Right cardiac atrium (tissue), 5 donors: Measurements from ENCODE around the gene PTPN22. TPM values are rescaled to one million over a fixed set of nuclear protein-coding genes. Genes with fewer than 3 reads are reported as not detected.
A peak's percentile ranks its signal among the peaks of the same experiment; 100 is the strongest.

Experiments used
- ATAC-seq, 2 donors: fragments of 200-7000 bp; cut with Tn5 transposase; one replicate each; pipeline versions ENCODE4 v1.8.0 to v1.9.1; 2020; ENCODE audit warnings: moderate library complexity in 2 of 2, mild to moderate bottlenecking in 1 of 2
- DNase-seq, 3 donors: peaks; one replicate each; pipeline ENCODE4 v3.0.0-alpha.2; 2020
- H3K27ac ChIP-seq: one replicate; pipeline ENCODE4 v1.5.1; 2013; ENCODE audit warnings: mild to moderate bottlenecking, low read length, control low read depth, moderate library complexity
- H3K27me3 ChIP-seq: one replicate; pipeline ENCODE4 v1.6.1; 2013; ENCODE audit not compliant: control insufficient read depth, insufficient read depth
- H3K4me1 ChIP-seq: one replicate; pipeline ENCODE4 v1.6.1; 2013; ENCODE audit warnings: low read length; ENCODE audit not compliant: control insufficient read depth, insufficient read depth
- H3K4me3 ChIP-seq: one replicate; pipeline ENCODE4 v1.5.1; 2013; ENCODE audit warnings: low read length, control low read depth
- H3K9me3 ChIP-seq: one replicate; pipeline ENCODE4 v1.6.1; 2013; ENCODE audit warnings: low read length; ENCODE audit not compliant: control insufficient read depth
- WGBS: extraction: QIAGEN DNeasy Blood & Tissue Kit; methylation state at CpG from one replicate; pipeline ENCODE4 v1.1.7; 2013; 5-methylcytosine and 5-hydroxymethylcytosine counted together
- intact Hi-C, 4 donors: fragments of 100-400 bp; cut with DNase I; formaldehyde crosslinking; loops; one replicate each; pipeline versions ENCODE4 v1.11.0 to v1.14.0; 2022 to 2023
- long read RNA-seq, 4 donors: library from polyadenylated mRNA; unstranded; transcript quantifications; one replicate each; pipeline ENCODE4 v2.0.0, GENCODE V29; 2020 to 2021
- polyA plus RNA-seq: library from polyadenylated mRNA; stranded (reverse); fragments of 200-250 nt; gene quantifications from one replicate; pipeline ENCODE4 v1.2.3, GENCODE V29; 2013
- total RNA-seq, 4 donors: library from RNA; stranded (reverse); fragmentation: NEBNext Ultra II Directional; extraction: Animal tissue kit (Norgen Biotek cat#: 25700); gene quantifications; one replicate each; pipeline ENCODE4 v1.2.1, GENCODE V29; 2021
- donor health status: healthy with polysubstance abuse.
- donor health status: DM: no; HTN: yes; CAD: no.
- donor health status: DM: no; HTN: no; CAD: no.
- donor health status: DM: no; HTN: yes; CAD: no; lungs with severe emphysema.
- donor health status: DM: yes; HTN: yes; CAD: no.

Gene PTPN22
- total RNA-seq (1 to 10 TPM; 1.1 to 1.6 (median 1.4) TPM), polyA plus RNA-seq (0.48 TPM)
- long read RNA-seq, donor 1, partial matches to known transcripts, result 0 of 1 reads
- long read RNA-seq, donor 1, other reads (novel, unspliced or antisense), result 1 of 1 reads
- long read RNA-seq, donor 2, partial matches to known transcripts, result 0 of 1 reads
- long read RNA-seq, donor 2, other reads (novel, unspliced or antisense), result 1 of 1 reads
- long read RNA-seq, donor 3, partial matches to known transcripts, result 0 of 1 reads
- long read RNA-seq, donor 3, other reads (novel, unspliced or antisense), result 1 of 1 reads
- long read RNA-seq, donor 4, result 0 reads

GRCh38 chr1:113871597-113872113 lies at the start of gene PTPN22:
Gene PTPN22 (minus strand): TSS chr1:113871712.
- no peaks in the 10 kb centered on the region for H3K27me3 ChIP-seq
- ATAC-seq (peak; percentile 74 to 77), DNase-seq (peak; percentile 37 to 60 (median 53))
- peaks cover 1% of the 10 kb centered on the region for H3K4me1 ChIP-seq
- H3K9me3 ChIP-seq, result no peaks in the 10 kb centered on the region
- H3K4me3 ChIP-seq, result no peak within 1 kb of the TSS
- 79% methylated on average over 4 of the region's 4 CpGs for WGBS
- intact Hi-C loops, result loop anchor here in 1 of 4 donors (5.0 kb wide), 1 partner anchor 711 kb away; the partner anchor contains the start of gene BCAS2
- no peak within 1 kb of the TSS for H3K27ac ChIP-seq

- intact Hi-C loops, result no loop called here
- H3K9me3 ChIP-seq, result no peaks in the 10 kb centered on the region
- no peak for ATAC-seq
Observed at GRCh38 chr1:113918243-113918642, 46.7 kb upstream of the PTPN22 start.

DNA sequence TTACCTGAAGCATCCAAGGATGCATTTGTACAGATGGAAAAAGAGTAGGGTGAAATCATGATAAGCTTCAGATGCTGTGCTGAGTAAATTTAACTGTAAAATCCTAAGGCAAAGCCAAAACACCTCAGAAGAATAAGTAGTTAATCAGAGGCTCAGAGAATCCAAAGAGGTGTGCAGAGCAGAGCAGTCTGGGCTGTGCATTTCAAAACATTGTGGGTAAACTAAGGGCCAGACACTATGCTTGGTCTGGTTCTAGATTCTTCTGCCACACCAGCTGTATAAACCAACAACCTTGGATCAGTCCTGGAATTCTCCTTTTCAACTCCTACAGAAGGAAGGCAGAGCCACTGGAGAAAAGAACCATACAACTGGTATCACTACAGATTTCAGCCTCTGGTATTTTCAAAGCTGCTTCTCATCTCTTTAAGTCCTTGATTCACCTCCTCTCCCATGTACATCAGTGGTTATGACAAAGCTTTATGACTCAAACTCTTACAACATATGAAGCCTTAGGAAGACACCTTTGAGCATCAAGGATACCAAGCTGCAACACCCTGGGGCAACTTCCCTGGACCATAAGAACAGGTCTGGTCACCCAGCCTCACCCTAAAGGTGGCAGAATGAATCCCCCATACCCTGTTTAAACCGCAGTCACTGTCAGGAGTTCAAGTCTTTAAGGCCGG lies 46.0 kb upstream of the PTPN22 start:
- Histone ChIP-seq H3K27me3 (no peaks in the 10 kb centered on the region), H3K9me3 (no peaks in the 10 kb centered on the region), H3K4me3 (no peak overlapping the region), H3K27ac (no peak overlapping the region), H3K4me1 (peaks cover 6% of the 10 kb centered on the region)
- 81% methylated on average over 2 of the region's 2 CpGs for WGBS
- DNase-seq, result no peak
- no peak for ATAC-seq
- intact Hi-C loops, result no loop called here

More at GRCh38 chr1:113918243-113918642, 46.7 kb upstream of the PTPN22 start:
- H3K27ac ChIP-seq, result no peak overlapping the region
- H3K4me1 ChIP-seq, result no peaks in the 10 kb centered on the region
- no peak for DNase-seq
- no peaks in the 10 kb centered on the region for H3K27me3 ChIP-seq
- no peak overlapping the region for H3K4me3 ChIP-seq

- peaks cover 6% of the 10 kb centered on the region for H3K4me1 ChIP-seq
- WGBS, result 99% methylated on average over 5 of the region's 5 CpGs
- no peak for DNase-seq
Observed at GRCh38 chr1:113916974-113917373, 45.5 kb upstream of the PTPN22 start.

DNA sequence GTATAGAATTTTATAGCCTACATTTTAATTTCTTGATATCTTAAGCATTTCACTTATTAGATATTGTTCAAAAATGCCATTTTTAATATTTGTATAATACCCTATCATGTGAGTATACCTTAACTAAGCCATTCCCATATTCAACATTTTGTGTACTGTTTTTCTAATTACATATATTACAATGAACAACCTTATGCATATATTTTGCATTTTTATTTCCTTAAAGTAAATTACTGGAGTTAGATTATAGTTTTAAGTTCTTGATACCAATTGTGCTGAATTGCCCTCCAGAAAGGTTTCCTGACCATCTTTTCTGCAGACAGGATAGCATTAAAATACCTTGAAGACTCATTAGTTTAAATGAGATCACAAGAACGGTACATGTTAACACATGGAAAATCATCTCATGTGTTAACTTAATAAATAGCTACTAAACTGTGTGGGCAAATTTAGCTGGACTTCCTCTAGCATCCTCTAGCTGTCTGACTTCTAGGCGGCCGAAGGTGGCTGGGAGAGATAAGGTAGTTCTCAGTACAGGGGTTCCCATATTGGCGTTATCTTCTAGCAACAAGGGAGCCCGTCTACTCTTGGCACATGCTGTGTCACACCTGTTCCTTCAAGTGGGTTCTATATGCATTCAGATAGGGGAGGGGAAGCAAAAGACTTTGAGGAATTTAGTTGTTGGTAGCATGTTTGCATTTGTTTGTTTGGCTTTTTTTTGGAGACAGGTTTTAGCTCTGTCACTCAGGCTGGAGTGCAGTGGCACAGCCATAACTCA lies 42.6 kb upstream of the PTPN22 start:
- Histone ChIP-seq H3K27me3 (no peaks in the 10 kb centered on the region), H3K9me3 (no peaks in the 10 kb centered on the region), H3K27ac (no peak overlapping the region), H3K4me3 (no peak overlapping the region), H3K4me1 (peaks cover 6% of the 10 kb centered on the region)
- intact Hi-C loops, result no loop called here
- WGBS, result 59% methylated on average over 5 of the region's 5 CpGs
- no peak for ATAC-seq
- DNase-seq, result no peak

More at GRCh38 chr1:113916974-113917373, 45.5 kb upstream of the PTPN22 start:
- no peak for ATAC-seq
- Histone ChIP-seq H3K27ac (no peak overlapping the region), H3K9me3 (no peaks in the 10 kb centered on the region), H3K27me3 (no peaks in the 10 kb centered on the region), H3K4me3 (no peak overlapping the region)
- intact Hi-C loops, result no loop called here

DNA sequence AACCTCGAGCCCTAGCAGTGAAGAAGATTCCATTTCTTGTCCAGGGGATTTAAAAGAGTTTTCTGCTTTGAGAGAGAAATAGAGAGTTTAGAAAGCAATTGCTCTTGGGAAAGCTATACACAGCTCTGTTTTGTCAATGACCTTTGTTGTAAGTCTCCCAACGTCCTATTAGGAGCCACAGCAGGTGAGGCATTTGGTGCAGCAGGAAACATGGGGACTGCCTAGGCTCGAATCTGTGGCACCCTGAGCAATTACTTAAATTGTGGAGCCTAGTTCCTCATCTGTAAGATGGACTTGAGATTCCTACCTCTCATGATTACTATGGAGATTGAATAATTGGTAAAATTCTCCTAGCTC lies 41.8 kb upstream of the PTPN22 start:
- Histone ChIP-seq H3K27me3 (no peaks in the 10 kb centered on the region), H3K4me3 (no peak overlapping the region), H3K4me1 (peaks cover 6% of the 10 kb centered on the region), H3K9me3 (no peaks in the 10 kb centered on the region), H3K27ac (peak overlapping the region; percentile 96)
- intact Hi-C loops, result no loop called here
- 25% methylated on average over 3 of the region's 3 CpGs for WGBS
- ATAC-seq, result peak in 1 of 2 donors; percentile 33
- DNase-seq, result no peak

DNA sequence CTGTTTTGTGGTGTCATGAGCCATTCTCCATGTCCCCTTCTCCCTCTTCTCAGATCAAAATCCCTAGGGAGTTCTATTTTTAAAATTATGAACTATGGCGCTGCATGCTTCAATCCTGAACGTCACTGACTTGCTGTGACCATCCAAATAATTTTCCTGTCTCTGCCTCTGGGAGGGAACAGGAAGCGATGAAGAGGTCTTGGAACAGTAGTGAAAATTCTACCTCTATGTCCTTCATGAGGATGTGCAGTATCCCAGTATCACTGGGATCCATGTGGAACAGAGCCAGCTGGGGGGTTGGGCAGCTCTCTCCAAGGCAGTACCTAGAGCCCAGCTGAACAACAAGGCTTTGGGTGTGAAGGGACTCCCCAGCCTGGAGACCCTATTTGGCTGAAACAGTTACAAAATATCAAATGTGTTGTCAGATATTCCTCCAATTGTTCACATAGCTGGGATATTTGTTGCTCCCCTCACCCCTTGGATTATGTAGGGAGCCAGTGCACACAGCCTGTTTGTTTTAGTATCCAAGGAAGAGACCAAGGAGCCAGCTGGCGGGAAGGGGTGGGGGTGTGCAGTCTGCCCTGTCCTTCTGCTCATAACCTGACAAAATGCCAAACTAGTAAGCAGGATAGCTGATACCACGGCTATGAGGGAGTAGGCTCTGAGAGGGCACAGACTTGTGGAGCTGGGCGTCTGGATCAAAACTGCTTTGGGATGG lies 41.2 kb upstream of the PTPN22 start:
- 22% methylated on average over 6 of the region's 6 CpGs for WGBS
- Histone ChIP-seq H3K4me3 (peak overlapping the region; percentile 9), H3K9me3 (no peaks in the 10 kb centered on the region), H3K27ac (peak overlapping the region; percentile 96), H3K4me1 (peaks cover 6% of the 10 kb centered on the region), H3K27me3 (no peaks in the 10 kb centered on the region)
- intact Hi-C loops, result no loop called here
- peak; percentile 47 to 77 (median 77) for DNase-seq
- ATAC-seq, result peak; percentile 90 to 92

- DNase-seq, result peak in 2 of 3 donors; percentile 34 to 70
Observed at GRCh38 chr1:113905435-113905861, 33.9 kb upstream of the PTPN22 start.

GRCh38 chr1:113904674-113905434 lies 33.3 kb upstream of the PTPN22 start, which contains the start of the genes AP4B1 and DCLRE1B:
Gene AP4B1 (minus strand): TSS chr1:113904799. CDS start chr1:113904717, 82 bp downstream.
Gene DCLRE1B (plus strand): TSS chr1:113905326. CDS start chr1:113905587, 261 bp downstream.
- H3K4me1 ChIP-seq, result no peaks in the 10 kb centered on the region
- H3K27me3 ChIP-seq, result no peaks in the 10 kb centered on the region
- DNase-seq, result peak; percentile 100
- WGBS, result under 1% methylated on average over 67 of the region's 67 CpGs
- ATAC-seq, result peak; percentile 98 to 99
- intact Hi-C loops, result loop anchor here in 2 of 4 donors (2.0 to 10.0 kb wide), 3 partner anchors 24 to 70 kb away; partner anchors contain the start of gene HIPK1 (in 1 of the 2)
- no peaks in the 10 kb centered on the region for H3K9me3 ChIP-seq
- H3K4me3 ChIP-seq, result peak within 1 kb of the TSS; percentile 53
- peak within 1 kb of the TSS; percentile 87 for H3K27ac ChIP-seq

More at GRCh38 chr1:113905435-113905861, 33.9 kb upstream of the PTPN22 start:
- ATAC-seq, result peak in 1 of 2 donors; percentile 3
- H3K27ac ChIP-seq, result peak overlapping the region; percentile 54
- under 1% methylated on average over 17 of the region's 17 CpGs for WGBS
- H3K9me3 ChIP-seq, result no peaks in the 10 kb centered on the region
- intact Hi-C loops, result loop anchor here in 2 of 4 donors (2.0 to 10.0 kb wide), 3 partner anchors 23 to 71 kb away; partner anchors contain the start of gene HIPK1 (in 1 of the 2)
- H3K4me1 ChIP-seq, result no peaks in the 10 kb centered on the region
- H3K27me3 ChIP-seq, result no peaks in the 10 kb centered on the region
- H3K4me3 ChIP-seq, result peak overlapping the region; percentile 53
